IMR-90 (cell line): ENCODE measurements around the gene PHOSPHO1. TPM values are rescaled to one million over a fixed set of nuclear protein-coding genes. Genes with fewer than 3 reads are reported as not detected.

Experiments used
- CHD1 ChIP-seq: IDR thresholded peaks from 2 replicates; pipeline ENCODE4 v1.6.1; 2012; ENCODE audit warnings: low read depth, low read length, improper control_type of control experiment
- CTCF ChIP-seq: conservative IDR thresholded peaks from 2 replicates; pipeline ENCODE4 v1.5.1; 2012; ENCODE audit warnings: mild to moderate bottlenecking, low read depth, low read length, improper control_type of control experiment
- polyA plus RNA-seq, 3 experiments: library from polyadenylated mRNA; depleted of rRNA; stranded (reverse); fragments of >200 nt; gene quantifications; 2 replicates each; pipeline ENCODE4 v1.2.3, GENCODE V29; 2012; ENCODE audit warnings: low replicate concordance in 1 of 3
- total RNA-seq: library from RNA; depleted of rRNA; stranded (reverse); fragments of >200 nt; gene quantifications from 2 replicates; pipeline ENCODE4 v1.2.3, GENCODE V29; 2012

PHOSPHO1 gene
- total and polyA plus RNA-seq, 2 of the 4 experiments (the other 2 are of a cell fraction): under 0.01 to 0.48 TPM

GRCh38 chr17:49218941-49219913 lies 11.4 kb downstream of the PHOSPHO1 start (continued):
- TF ChIP-seq CTCF: no peak
- no peak for TF ChIP-seq CHD1
